GM12878 (cell line): ENCODE measurements around the gene VAT1. TPM values are rescaled to one million over a fixed set of nuclear protein-coding genes. Genes with fewer than 3 reads are reported as not detected.

Experiments
- ATAC-seq: fragments of 200-7000 bp; cut with Tn5 transposase; 3 replicates; pipeline ENCODE4 v1.9.1; 2020; ENCODE audit warnings: mild to moderate bottlenecking, moderate library complexity
- BruUV-seq: library from RNA; stranded (reverse); fragments of 400-500 nt; replicated peaks from 2 replicates; lab custom pipeline; 2021; lab: Mats Ljungman, UMichigan
- CTCF ChIA-PET: fragments of 300-600 bp; sonication (Branson Sonifier 250); formaldehyde crosslinking; extraction: SDS; loops from one replicate; lab custom pipeline; 2021; ENCODE audit warnings: inconsistent platforms; lab: Yijun Ruan, JAX
- POLR2A ChIA-PET: fragments of 350-600 bp; formaldehyde crosslinking; extraction: SDS; loops from one replicate; lab custom pipeline; 2021; ENCODE audit warnings: inconsistent platforms; lab: Charles Lee
- RAD21 ChIA-PET: fragments of 300-600 bp; sonication (Branson Sonifier 250); formaldehyde crosslinking; loops from one replicate; lab custom pipeline; 2023; ENCODE audit warnings: antibody characterized with exemption; ENCODE audit not compliant: unreplicated experiment; lab: Charles Lee
- SMC1A ChIA-PET: fragments of 300-600 bp; sonication (Branson Sonifier 250); formaldehyde crosslinking; loops from one replicate; lab custom pipeline; 2023; ENCODE audit not compliant: unreplicated experiment, uncharacterized antibody; lab: Charles Lee
- DNase-seq: peaks from one replicate; pipeline ENCODE4 v3.0.0-alpha.2; 2011; ENCODE audit warnings: low read depth, low spot score
- FAIRE-seq: peaks from 3 replicates; lab custom pipeline; 2011; peaks lifted over from hg19 to GRCh38; lab: Jason Lieb, UNC
- H2AFZ ChIP-seq: 2 replicates; pipeline ENCODE4 v1.6.0; 2011; ENCODE audit warnings: low read depth, low read length, control low read depth; ENCODE audit not compliant: control insufficient read depth
- H3K27ac ChIP-seq: 2 replicates; pipeline ENCODE4 v1.5.1; 2011; ENCODE audit warnings: control low read depth; ENCODE audit not compliant: control insufficient read depth, insufficient read depth
- H3K27me3 ChIP-seq, 2 experiments: replicated peaks in 1 of 2; 2 replicates each; pipeline versions ENCODE4 v1.6.0 to v1.6.1; 2011; ENCODE audit warnings: low read length in 1 of 2; ENCODE audit not compliant: control insufficient read depth in 2 of 2, insufficient read depth in 2 of 2
- H3K36me3 ChIP-seq, 2 experiments: 2 replicates each; pipeline ENCODE4 v1.5.1; 2011; ENCODE audit warnings: low read length in 1 of 2; ENCODE audit not compliant: control insufficient read depth in 2 of 2, insufficient read depth in 2 of 2
- H3K4me1 ChIP-seq: 2 replicates; pipeline ENCODE4 v1.6.1; 2011; ENCODE audit warnings: mild to moderate bottlenecking, low read length, moderate library complexity, mixed read lengths; ENCODE audit not compliant: control insufficient read depth, insufficient read depth
- H3K4me2 ChIP-seq: 2 replicates; pipeline ENCODE4 v1.6.0; 2011; ENCODE audit warnings: control low read depth; ENCODE audit not compliant: control insufficient read depth, insufficient read depth
- H3K4me3 ChIP-seq: fragments of 200-600 bp; sonication (generic); 2 replicates; pipeline ENCODE4 v1.5.1; 2016
- H3K79me2 ChIP-seq: 2 replicates; pipeline ENCODE4 v1.6.0; 2011; ENCODE audit warnings: low read length; ENCODE audit not compliant: control insufficient read depth, insufficient read depth
- H3K9ac ChIP-seq: 2 replicates; pipeline ENCODE4 v1.8.0; 2011; ENCODE audit warnings: low read length, control low read depth, mixed read lengths; ENCODE audit not compliant: control insufficient read depth, insufficient read depth
- H3K9me3 ChIP-seq: replicated peaks from 3 replicates; pipeline ENCODE4 v1.5.1; 2011; ENCODE audit warnings: mild to moderate bottlenecking, low read length; ENCODE audit not compliant: control insufficient read depth, insufficient read depth
- H4K20me1 ChIP-seq: 2 replicates; pipeline ENCODE4 v1.6.0; 2011; ENCODE audit not compliant: control insufficient read depth, insufficient read depth
- BHLHE40 ChIP-seq, 2 experiments: fragments of 450-650 bp in 1 of 2; IDR thresholded peaks; 2 replicates each; pipeline ENCODE4 v1.6.1; 2011 to 2017; ENCODE audit warnings: low read depth in 2 of 2, borderline replicate concordance in 1 of 2, improper control_type of control experiment in 1 of 2, low read length in 1 of 2, mild to moderate bottlenecking in 1 of 2
- EED ChIP-seq: sonication (generic); IDR thresholded peaks from 2 replicates; pipeline ENCODE4 v1.6.1; 2016; ENCODE audit warnings: antibody characterized with exemption, low read depth
- IKZF1 ChIP-seq: fragments of 450-650 bp; conservative IDR thresholded peaks from 2 replicates; pipeline ENCODE4 v1.6.1; 2017; ENCODE audit warnings: antibody characterized with exemption, mild to moderate bottlenecking
- IKZF2 ChIP-seq, 2 experiments: fragments of 450-650 bp; IDR thresholded peaks; 2 replicates each; pipeline ENCODE4 v1.6.1; 2017; ENCODE audit warnings: mild to moderate bottlenecking in 2 of 2, moderate library complexity in 2 of 2
- MYB ChIP-seq: fragments of 150-350 bp; IDR thresholded peaks from 2 replicates; pipeline ENCODE4 v1.6.1; 2014; ENCODE audit warnings: mild to moderate bottlenecking, low read depth, low read length, borderline replicate concordance
- NFYA ChIP-seq: IDR thresholded peaks from 2 replicates; pipeline ENCODE4 v1.6.1; 2011; ENCODE audit warnings: low read depth, mild to moderate bottlenecking, low read length, improper control_type of control experiment, borderline replicate concordance
- NFYB ChIP-seq: IDR thresholded peaks from 2 replicates; pipeline ENCODE4 v1.6.1; 2011; ENCODE audit warnings: low read depth, mild to moderate bottlenecking, low read length, improper control_type of control experiment, moderate library complexity; ENCODE audit not compliant: insufficient read depth
- SRF ChIP-seq, 2 experiments: IDR thresholded peaks; 2 replicates each; pipeline ENCODE4 v1.6.1; 2011; ENCODE audit warnings: low read depth in 2 of 2, low read length in 2 of 2, mild to moderate bottlenecking in 1 of 2, moderate library complexity in 1 of 2
- TCF12 ChIP-seq: IDR thresholded peaks from 2 replicates; pipeline ENCODE4 v1.6.1; 2011; ENCODE audit warnings: low read depth, mild to moderate bottlenecking, low read length
- WGBS: methylation state at CpG from one replicate; pipeline ENCODE4 v1.1.6; 2016; ENCODE audit warnings: low lambda C conversion rate; ENCODE audit not compliant: insufficient replicate concordance, insufficient coverage; ENCODE audit errors: missing lambda C conversion rate; 5-methylcytosine and 5-hydroxymethylcytosine counted together
- in situ Hi-C: fragments of 300-500 bp; cut with MboI; formaldehyde crosslinking; loops from 9 replicates; pipeline ENCODE4 v1.14.3; 2018; ENCODE audit warnings: mixed read lengths
- intact Hi-C: fragments of 100-400 bp; cut with micrococcal nuclease; formaldehyde crosslinking; loops from one replicate; pipeline ENCODE4 v1.14.2; 2022; ENCODE audit not compliant: unreplicated experiment
- polyA plus RNA-seq, 11 experiments: library from polyadenylated mRNA; depleted of rRNA in 4 of 11; unstranded in 6 of 11; stranded (reverse) in 5 of 11; fragments of >200 nt; fragmentation: Nextera tagmentation in 4 of 11; fragmentation: Illumina TruSeq in 1 of 11; extraction: Ambion mirVana in 4 of 11; extraction: Trizol in 1 of 11; gene quantifications; 1 replicate in 1 of 11; 2 replicates in 10 of 11; pipeline versions ENCODE4 v1.2.1 to v1.2.3, GENCODE V29; 2011 to 2016; ENCODE audit warnings: inconsistent platforms in 2 of 11, missing spikeins in 2 of 11, low read depth in 1 of 11
- total RNA-seq, 4 experiments: library from RNA; depleted of rRNA in 3 of 4; stranded (reverse); fragments of >200 nt in 3 of 4; fragmentation: Illumina TruSeq in 1 of 4; extraction: Trizol in 1 of 4; gene quantifications; 2 replicates each; pipeline versions ENCODE4 v1.2.1 to v1.2.3, GENCODE V29; 2013 to 2021
- TF ChIP-seq, protein P1 (sequence below): fragments of 450-650 bp; IDR thresholded peaks from 2 replicates; pipeline ENCODE4 v1.6.1; 2016; ENCODE audit warnings: mild to moderate bottlenecking
- TF ChIP-seq, protein P2 (sequence below): fragments of 450-650 bp; IDR thresholded peaks from 2 replicates; pipeline ENCODE4 v1.6.1; 2017; ENCODE audit warnings: borderline replicate concordance
- TF ChIP-seq, protein P3 (sequence below): IDR thresholded peaks from 2 replicates; pipeline ENCODE4 v1.6.1; 2012; ENCODE audit warnings: low read depth, low read length, improper control_type of control experiment

Gene VAT1
- total and polyA plus RNA-seq, 10 of the 15 experiments (the other 5 are each of a cell fraction or from before 2014, with no cell fraction given) = 5.0 to 19.8 (median 8.2) TPM

DNA sequence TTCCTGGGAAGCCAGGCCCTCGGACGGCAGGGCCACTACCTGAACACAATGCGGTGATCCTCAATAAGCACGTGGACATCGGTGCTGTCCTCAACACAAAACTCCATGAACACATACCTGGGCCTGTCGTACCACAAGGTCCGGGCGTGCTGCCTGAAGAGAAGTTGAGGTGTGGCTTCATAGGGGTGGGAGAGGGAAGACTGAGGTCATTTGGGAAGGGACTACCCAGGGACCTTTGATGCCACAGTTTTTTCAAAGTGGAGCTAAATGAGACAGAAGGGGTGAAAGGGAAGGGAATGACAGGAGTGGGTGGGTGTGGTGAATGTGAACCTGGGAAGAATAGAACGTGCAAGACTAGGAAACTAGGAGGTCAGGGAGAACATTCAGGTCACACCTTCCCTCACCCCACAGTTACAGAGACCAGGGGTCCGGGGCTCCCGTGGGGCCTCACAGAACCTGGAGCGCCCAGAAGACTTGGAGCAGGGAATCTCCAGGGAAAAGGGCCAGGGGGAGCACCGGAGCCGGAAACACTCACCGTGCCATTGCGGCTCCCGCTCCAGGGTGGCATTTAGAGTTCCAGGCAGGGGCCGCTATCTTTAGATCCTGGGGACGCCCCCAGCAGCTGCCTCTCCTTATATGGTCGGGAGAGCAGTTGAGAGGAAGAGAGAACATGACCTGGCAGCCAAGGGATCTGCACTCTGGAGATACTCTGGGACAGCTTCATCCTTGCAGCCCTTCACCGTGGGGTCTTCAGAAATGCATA is 42.5 kb downstream of the VAT1 start, which contains the start of gene PTGES3L:
Gene PTGES3L, minus strand, starts transcription at position 570 of the 763 bp plus-strand sequence. Its CDS starts 27 bp downstream, at position 543.
- peak within 1 kb of the TSS; percentile 85 for H3K27ac ChIP-seq
- no peaks in the 10 kb centered on the region for H3K36me3 ChIP-seq
- TF ChIP-seq IKZF1 (peak; percentile 77; the same call in 1 of the 2 replicates), EED (peak; percentile 33; the same call in 1 of the 2 replicates), NFYB (no peak), MYB (no peak), IKZF2 (IDR thresholded peaks at IDR 0.05) (peak; percentile 37 to 68; a peak in 2 of 4 replicates), TCF12 (0 out of 2 replicates have a peak, but pooled peaks have one; percentile 22), BHLHE40 (IDR thresholded peaks at IDR 0.05; ENCODE audit: borderline replicate concordance in 1 of 2, low read depth in 2 of 2, low read length in 1 of 2) (peak in 1 of 2 experiments; percentile 12; a peak in 1 of 4 replicates), SRF (IDR thresholded peaks at IDR 0.05; ENCODE audit: low read depth in 2 of 2, low read length in 2 of 2) (peak; percentile 83 to 94), NFYA (no peak)
- TF ChIP-seq, protein P1, sequence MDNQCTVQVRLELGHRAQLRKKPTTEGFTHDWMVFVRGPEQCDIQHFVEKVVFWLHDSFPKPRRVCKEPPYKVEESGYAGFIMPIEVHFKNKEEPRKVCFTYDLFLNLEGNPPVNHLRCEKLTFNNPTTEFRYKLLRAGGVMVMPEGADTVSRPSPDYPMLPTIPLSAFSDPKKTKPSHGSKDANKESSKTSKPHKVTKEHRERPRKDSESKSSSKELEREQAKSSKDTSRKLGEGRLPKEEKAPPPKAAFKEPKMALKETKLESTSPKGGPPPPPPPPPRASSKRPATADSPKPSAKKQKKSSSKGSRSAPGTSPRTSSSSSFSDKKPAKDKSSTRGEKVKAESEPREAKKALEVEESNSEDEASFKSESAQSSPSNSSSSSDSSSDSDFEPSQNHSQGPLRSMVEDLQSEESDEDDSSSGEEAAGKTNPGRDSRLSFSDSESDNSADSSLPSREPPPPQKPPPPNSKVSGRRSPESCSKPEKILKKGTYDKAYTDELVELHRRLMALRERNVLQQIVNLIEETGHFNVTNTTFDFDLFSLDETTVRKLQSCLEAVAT = peak; percentile 84
- TF ChIP-seq, protein P2, sequence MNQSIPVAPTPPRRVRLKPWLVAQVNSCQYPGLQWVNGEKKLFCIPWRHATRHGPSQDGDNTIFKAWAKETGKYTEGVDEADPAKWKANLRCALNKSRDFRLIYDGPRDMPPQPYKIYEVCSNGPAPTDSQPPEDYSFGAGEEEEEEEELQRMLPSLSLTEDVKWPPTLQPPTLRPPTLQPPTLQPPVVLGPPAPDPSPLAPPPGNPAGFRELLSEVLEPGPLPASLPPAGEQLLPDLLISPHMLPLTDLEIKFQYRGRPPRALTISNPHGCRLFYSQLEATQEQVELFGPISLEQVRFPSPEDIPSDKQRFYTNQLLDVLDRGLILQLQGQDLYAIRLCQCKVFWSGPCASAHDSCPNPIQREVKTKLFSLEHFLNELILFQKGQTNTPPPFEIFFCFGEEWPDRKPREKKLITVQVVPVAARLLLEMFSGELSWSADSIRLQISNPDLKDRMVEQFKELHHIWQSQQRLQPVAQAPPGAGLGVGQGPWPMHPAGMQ = 0 out of 2 replicates have a peak, but pooled peaks have one; percentile 3
- TF ChIP-seq, protein P3, sequence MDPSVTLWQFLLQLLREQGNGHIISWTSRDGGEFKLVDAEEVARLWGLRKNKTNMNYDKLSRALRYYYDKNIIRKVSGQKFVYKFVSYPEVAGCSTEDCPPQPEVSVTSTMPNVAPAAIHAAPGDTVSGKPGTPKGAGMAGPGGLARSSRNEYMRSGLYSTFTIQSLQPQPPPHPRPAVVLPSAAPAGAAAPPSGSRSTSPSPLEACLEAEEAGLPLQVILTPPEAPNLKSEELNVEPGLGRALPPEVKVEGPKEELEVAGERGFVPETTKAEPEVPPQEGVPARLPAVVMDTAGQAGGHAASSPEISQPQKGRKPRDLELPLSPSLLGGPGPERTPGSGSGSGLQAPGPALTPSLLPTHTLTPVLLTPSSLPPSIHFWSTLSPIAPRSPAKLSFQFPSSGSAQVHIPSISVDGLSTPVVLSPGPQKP = peak; percentile 88
- H3K9ac ChIP-seq = peak within 1 kb of the TSS; percentile 82
- BruUV-seq = TSS peak; percentile 77
- in situ Hi-C loops = no loop called here
- FAIRE-seq = no peak
- WGBS = 36% methylated on average over 21 of the region's 21 CpGs
- H3K27me3 ChIP-seq = no peaks in the 10 kb centered on the region
- SMC1A ChIA-PET = interaction anchor here (1.4 kb wide), 1 partner anchor 18 kb away, joined by 6 read pairs; the partner anchor contains the start of gene RPL27
- POLR2A ChIA-PET = interaction anchor here (0.5 to 2.2 kb wide), 3 partner anchors 15 to 334 kb away, joined by 3 to 11 read pairs (median 9); partner anchors contain the start of gene RPL27
- intact Hi-C loops = no loop called here
- CTCF ChIA-PET = interaction anchor here (1.4 to 4.6 kb wide), 3 partner anchors 18 to 159 kb away, joined by 4 to 23 read pairs (median 5); partner anchors contain the start of genes BECN1 and RPL27
- peak within 1 kb of the TSS; percentile 98 for H2AFZ ChIP-seq
- H3K9me3 ChIP-seq = no peaks in the 10 kb centered on the region
- peak within 1 kb of the TSS; percentile 94 for H3K4me3 ChIP-seq
- H3K79me2 ChIP-seq = peaks cover 32% of the 10 kb centered on the region
- no peaks in the 10 kb centered on the region for H4K20me1 ChIP-seq
- H3K4me1 ChIP-seq = peaks cover 9% of the 10 kb centered on the region
- ATAC-seq = peak; percentile 67
- RAD21 ChIA-PET = interaction anchor here (0.6 to 1.4 kb wide), 3 partner anchors 17 to 355 kb away, joined by 3 to 6 read pairs (median 3); partner anchors contain the start of gene RPL27
- DNase-seq = no peak
- peak within 1 kb of the TSS; percentile 99 for H3K4me2 ChIP-seq
